ENCODE data around the gene SYPL1.

SYPL1 gene

DNA sequence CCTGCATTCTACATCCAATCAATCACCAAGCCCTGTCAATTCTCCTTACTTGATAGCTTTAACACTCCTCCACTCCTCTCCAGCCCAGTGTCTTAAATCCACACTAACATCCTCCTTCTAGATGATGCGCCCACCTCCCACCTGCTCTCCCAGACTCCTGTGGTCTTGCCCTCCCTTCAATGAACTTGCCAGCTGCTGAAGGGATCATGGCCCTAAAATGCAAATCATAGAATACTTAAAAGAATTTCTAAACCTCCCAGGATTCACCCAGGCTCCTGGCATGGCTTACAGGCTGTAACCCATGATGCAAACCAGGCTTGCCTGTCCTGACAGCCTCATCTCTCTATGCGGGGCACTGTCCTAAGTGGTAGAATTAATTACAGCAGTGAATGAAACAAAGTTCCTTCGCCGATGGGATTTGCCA lies 43.6 kb downstream of the SYPL1 start:
- FAIRE-seq (no peak), DNase-seq (ENCODE audit: low spot score) (no peak)

DNA sequence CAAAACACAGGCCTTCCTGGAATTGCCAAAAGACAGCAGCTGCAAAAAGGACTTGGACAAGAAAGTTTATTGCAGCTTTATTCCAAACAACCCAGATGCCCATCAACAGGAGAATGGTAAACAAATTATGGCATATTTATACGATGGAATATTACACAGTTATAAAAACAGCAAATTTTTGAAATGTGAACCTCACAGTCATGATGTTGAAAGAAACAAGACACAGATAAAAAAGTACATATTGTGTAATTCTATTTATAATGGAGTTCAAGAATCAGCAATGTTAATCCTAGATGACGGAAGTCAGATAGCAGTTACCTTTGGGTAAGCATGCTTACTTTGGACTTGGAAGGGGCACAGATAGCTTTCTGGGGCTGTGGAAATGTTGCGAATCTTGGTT lies 44.4 kb downstream of the SYPL1 start:
- FAIRE-seq: no peak
- DNase-seq (ENCODE audit: low spot score): no peak

DNA sequence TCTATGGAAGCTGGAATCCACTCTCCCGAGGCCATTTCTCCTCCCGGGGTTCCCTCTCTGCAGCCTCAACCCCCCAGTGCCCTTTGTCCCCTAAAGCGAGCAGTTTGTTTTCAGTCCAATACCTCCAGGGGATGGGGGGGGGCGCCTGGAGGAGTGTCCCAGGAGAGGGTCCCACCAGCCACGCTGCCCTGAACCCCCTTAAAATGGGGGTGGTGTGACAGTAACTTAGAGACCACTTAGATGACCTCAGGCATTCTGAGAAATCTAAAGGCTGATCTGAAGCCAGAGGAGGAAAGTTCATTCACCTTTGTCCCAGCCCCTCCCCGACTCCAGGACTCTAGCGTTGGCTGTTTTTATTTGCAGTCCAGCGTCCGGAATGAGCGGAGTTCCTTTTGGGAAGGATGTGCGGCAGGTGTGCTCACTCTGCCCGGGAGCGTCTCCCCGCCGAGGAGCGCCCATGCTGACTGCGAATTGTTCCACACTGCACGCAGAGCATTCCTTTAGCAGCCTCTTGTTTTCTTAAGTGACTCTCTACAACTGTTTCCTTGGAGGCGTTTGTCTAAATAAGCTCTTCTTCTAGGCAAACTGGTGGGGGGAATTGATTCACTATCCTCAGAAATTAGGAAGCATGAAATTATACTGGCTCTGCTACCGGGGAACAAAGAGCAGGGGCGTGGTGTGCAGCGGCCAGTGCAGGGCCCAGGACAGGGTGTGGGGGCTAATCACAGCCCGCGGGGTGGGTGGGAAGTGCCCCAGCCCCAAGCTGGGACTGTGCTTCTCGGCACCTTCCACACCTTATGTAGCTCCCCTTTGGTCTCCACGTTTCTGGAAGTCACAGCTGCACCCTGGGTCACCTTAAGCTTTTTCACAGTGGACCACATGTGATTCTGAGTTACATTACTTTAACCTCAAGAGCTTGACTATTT lies 46.3 kb downstream of the SYPL1 start:
- DNase-seq (ENCODE audit: low spot score): no peak

DNA sequence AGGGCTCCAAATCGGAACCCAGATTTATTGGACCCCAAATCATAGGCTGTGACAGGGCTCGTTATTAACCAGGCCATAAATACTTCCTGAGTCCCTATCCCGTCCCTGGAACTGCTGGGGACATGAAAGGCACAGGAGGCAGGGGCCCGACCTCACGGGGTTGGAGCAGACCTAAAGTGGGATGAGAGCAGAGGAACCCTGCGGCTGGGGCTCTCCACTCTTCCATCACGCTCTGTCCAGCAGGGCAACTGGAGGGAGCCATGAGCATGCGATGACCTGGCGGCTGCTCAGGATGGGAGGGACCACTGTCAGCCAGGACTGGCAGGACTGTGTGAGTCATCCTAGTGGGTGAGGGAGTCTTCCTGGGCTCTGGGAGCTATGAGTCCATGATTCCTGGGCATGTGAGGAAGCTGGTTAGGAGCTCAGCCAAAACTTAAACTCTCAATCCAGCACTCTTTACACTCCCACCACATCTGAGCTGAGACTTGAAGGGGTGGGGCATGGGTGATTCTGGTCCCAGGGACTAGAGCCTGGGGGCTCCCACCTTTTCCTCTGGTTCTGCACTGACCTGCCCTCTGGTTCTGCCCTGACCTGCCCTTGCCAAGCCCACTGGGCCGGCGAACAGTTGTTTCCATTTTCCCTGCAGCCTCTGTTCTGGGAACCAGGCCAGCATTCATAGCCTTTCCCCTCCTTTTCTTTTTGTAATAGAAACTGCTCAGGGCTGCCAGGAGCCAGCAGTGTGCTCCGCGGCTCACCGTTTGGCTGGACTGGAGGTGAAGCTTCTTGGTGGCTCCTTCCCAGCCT lies 47.1 kb downstream of the SYPL1 start:
- DNase-seq (ENCODE audit: low spot score) (peak; percentile 96), FAIRE-seq (peak; percentile 91)

More for the DNA sequence above, 46.3 kb downstream of the SYPL1 start:
- FAIRE-seq: no peak

DNA sequence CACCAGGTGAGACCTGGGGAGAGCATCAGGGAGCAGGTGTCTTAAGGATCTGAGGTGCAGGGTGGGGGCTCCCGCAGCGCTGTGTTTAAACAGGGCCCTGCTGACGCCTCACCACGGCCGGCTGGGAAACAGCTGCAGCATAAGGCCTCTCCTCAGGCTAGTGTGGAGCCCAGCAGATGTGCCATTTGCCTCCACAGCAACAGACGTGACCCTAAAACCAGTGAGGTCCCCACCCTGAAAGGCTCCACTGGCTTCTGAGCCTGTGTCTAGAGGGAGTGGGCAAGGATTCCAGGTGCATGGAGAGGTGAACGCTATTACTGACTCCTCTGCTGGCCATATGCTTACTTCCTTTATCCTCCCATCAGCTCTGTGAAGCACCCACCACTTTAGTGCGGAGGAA lies 47.8 kb downstream of the SYPL1 start:
- FAIRE-seq: no peak
- DNase-seq (ENCODE audit: low spot score): no peak

DNA sequence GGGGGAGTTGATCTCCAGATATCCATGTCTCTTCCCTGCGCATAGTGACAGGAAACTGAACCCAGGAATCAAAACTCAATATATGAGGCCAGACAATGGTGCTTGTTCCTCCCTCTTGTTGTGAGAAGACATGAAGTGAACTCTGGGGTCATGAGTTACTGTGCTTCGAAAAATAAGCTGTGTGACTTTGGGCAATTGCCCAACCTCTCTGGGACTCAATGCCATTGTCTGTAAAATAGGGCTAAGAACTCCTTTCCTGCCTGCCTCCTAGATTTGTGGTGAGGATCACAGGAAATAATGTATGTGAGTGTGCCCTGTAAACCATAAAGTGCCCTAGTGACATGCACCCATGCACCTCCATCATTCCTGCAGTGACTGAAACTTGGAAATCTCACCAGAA lies 48.4 kb downstream of the SYPL1 start:
- FAIRE-seq: no peak
- DNase-seq (ENCODE audit: low spot score): no peak

DNA sequence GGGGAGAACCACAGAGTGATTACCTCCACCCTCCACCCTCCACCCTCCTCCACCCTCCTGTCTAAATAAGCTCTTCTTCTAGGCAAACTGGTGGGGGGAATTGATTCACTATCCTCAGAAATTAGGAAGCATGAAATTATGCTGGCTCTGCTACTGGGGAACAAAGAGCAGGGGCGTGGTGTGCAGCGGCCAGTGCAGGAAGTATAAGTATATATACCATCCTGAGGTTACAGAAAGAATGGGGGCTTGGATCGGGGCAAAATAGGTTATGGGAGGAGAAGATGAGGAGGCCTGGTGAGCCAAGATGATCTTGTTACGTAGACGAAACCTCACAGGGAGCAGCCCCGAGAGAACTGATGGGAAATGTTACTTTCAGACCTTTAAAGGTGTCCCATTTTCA lies 49.1 kb downstream of the SYPL1 start:
- no peak for FAIRE-seq

DNA sequence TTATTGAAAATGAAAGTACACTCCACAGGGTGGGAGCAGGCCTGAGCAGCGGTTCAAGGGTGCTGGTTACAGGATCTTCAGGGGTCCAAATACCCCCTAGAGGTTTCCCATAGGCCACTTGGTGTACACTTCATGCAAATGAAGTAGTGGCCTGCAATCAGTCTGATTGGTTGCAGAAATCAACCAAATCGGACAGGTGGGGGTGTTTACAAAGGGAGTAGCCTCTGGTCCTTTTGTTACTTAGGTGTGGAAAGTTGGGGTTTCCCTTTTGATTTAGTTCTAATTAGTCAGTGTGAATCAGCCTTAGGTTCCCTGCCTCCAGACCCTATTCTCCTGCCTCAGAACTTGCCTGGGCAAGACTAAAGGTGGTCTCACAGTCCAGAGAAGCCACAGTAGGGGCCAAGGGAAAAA lies 49.6 kb downstream of the SYPL1 start:
- FAIRE-seq (no peak), DNase-seq (ENCODE audit: low spot score) (no peak)

More for the DNA sequence above, 49.1 kb downstream of the SYPL1 start:
- DNase-seq (ENCODE audit: low spot score): no peak

DNA sequence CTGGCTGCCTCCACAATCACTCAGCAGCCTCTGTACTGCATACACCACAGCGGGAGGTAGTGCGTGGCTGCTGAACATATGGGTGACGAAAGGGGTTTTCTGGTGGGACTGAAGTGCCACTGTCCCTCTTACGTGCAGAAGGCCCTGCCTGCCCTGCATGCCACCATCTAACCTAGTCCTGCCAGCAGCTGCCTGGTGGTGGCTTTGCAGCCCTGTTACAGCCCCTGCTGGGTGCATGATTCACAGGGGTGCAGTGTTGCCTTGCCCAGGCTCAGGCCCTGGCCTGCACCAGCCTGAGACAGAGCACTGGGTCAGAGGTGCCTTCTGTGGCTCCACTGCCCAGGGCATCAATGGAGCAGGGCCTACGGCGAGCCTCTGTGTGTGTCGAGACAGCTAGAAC lies 50.1 kb downstream of the SYPL1 start:
- FAIRE-seq (no peak), DNase-seq (ENCODE audit: low spot score) (no peak)

DNA sequence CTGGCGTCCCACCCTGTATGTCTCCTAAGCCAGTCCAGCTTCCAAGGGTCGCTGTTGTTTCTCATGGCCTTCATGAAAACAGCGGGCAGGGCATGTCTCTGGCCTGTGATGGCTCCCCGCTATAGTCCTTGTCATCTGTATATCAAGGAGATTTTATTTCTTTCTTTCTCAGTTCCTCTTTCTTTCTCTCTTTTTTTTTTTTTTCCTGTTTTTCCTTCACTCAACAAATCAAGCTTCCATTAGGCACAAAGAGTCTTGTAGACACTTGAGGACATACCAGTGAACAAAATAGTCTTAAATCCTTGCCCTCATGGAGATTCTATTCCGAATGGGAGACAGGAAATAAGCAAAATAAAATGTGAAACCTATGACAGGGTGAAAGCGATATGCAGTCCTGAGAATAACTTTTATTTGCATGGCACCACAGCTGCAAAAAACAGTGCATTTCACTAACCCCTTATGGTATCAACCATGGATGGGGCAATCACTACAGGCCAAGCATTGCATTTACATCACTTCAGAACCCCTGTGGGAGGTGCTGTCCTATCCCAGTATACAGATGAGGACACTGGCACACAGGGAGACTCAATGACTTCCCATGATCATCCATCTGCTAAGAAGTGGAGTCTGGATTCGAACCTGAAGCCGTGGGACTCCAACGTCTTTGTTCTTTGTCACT lies 50.7 kb downstream of the SYPL1 start:
- no peak for FAIRE-seq
- no peak for DNase-seq (ENCODE audit: low spot score)

DNA sequence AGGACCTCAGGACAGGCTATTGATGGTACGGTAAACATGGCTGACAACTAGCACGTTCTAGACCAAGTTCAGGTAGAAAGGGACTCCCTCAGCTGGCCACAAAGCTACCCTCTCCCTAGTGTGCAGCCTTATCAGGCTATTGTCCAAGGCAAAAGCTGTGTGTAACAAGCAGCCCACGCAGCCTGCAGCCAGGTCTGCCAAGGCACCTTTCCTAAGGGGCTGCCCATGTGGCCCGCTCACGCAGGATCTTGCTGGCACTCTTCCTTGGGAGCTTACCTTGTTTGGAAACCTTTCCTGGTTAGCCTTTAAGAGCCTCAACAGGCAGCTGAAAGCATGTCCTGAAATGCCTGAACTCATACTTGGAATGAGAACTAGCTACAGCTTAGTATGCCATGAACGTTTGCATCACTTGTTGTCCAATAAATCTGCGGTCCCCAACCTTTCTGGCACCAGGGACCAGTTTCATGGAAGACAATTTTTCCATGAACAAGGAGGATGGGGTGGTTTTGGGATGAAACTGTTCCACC lies 51.7 kb downstream of the SYPL1 start:
- DNase-seq (ENCODE audit: low spot score) (no peak), FAIRE-seq (no peak)

DNA sequence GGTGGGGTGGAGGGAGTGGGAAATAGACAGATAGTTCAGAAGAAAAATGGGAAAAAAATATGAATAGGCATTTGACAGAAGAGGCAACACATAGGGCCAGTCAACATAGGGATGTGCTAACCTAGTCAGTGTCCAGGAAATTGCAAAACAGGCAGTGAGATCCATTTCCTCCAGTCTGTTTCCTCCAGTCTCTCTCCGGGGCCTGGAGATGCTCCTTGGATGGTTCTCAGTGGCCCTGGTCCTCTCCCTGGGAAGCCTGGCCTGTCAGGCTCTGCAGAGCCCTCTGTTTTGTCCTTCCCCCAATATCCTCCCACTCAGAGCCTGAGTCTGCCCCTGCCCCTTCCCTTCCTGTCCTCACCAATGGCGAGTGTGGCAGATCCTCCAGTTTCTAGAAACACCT lies 52.6 kb downstream of the SYPL1 start:
- FAIRE-seq: no peak
- no peak for DNase-seq (ENCODE audit: low spot score)

DNA sequence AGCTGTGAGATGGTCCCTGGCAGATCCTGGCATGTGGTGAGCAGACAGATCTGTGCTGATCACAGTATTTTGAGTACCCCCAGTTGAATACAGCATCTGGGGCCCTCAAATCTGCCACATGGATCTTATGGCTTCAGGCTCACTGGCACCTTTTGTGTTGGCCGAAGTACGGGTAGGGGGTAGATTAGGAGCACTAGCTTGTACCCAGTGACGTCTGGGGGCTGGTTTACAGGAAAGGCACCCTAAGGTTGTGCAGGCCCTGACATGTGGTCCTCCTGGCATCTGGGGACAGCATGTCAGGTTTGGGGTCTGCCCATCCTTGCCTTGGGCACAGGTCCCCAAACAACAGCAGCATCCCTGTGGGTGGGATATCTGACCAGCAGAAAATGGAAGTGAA lies 53.2 kb downstream of the SYPL1 start:
- DNase-seq (ENCODE audit: low spot score): no peak
- FAIRE-seq: no peak

DNA sequence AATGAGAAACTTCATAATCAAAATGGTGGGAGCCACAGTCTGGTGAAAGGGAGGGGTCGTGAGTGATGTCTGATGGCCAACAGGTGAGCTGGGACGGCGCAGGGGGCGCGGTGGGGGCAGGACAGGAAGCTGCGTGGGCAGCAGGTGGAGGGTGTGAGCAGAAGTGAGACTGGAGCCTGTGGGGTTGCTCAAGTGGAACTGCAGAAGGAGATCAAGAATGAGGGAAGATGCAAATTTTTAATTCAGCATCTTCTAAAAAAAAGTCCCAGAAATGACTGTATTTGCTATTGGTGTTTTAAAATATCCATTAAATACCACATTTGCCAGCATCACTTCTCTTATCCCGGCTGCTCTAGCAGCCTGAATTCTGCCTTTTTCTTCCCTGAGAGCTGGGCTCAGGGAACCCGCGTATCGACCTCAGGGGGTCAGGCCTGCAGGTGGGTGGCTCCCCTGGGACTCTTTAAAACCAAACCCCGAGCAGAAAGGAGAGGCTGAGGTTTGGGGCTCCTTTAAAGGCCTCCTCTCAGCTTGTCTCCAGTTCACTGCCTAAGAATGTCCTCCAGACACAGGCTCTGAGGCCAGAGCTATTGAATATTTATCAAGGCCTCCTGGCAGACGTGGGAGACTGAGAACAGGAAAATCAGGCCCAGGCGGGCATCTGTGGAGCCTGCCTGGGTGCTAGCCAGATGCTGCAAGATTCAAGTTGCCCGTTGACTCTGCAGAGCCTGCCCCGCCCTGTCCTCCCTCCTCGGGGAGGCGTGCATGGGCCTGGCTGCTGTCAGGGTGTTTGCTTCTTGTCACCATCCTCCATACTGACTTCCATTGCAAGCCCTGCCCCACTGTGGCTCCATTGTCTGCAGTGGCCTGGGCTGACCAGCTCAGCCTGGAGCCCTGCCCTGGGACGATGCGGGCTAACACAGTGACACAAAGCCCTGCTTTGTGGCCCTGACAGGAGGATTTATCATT lies 53.9 kb downstream of the SYPL1 start:
- DNase-seq (ENCODE audit: low spot score) (no peak), FAIRE-seq (no peak)

DNA sequence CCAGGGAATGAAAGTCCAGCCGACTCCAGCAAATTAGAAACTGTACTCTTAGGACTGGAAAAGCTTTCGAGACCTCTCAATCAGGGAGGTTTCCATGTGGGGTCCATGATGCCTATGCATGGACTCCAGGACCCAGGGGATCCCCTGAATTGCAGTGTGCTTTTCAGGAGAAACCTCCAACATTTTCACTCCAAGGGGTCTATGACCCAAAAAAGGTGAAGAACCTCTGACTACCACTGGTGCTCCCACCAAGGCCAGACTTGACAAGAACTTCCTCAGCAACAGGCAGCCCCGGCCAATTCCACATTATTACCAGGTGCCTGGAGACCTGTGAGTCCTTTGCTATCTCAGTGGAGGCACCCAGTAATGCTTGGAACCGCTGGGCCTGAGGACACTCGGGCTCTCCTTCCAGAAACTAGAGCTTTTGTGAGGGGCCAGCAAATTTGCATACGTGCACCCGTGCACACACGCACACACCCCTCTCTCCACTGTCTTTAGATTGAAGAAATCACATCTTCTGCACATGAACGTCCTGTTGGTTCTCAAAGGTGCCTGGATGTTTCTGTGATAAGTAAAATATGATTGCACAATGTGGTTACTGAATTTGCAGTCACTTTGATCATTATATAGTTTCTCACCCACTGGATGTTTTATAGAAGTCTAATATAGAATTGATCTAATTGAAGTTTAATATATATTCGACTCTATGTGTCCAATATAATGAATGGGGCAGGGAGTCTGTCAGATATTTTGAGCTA lies 54.7 kb downstream of the SYPL1 start:
- FAIRE-seq (no peak), DNase-seq (ENCODE audit: low spot score) (no peak)

DNA sequence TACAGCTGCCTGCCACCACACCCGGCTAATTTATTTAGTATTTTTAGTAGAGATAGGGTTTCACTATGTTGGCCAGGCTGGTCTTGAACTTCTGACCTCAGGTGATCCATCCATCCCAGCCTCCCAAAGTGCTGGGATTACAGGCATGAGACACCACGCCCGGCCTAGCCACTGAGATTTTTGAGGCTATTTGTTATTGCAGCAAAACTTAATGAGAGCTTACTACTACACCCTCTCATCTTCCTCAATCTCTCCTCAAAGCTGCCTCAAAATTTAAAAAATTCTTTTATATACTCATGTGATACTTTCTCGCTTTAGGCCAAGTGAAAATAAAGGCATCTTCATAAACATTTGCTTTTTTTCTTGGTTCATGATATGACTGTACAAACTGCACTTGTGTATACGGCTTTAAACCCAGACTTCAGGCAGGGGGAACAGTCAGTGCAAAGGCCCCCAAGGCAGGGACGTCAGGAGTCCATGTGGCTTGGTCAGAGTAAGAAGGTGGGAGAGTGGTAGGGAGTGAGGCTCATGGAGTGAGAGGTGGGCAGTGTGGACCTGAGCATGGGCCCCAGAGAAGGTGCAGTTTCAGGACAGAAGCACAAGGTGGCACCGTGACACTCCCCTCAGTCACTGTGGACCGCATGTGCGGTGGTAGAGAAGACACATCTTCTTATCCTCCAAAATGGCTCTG lies 55.5 kb downstream of the SYPL1 start:
- FAIRE-seq: no peak
- DNase-seq (ENCODE audit: low spot score): peak; percentile 30

DNA sequence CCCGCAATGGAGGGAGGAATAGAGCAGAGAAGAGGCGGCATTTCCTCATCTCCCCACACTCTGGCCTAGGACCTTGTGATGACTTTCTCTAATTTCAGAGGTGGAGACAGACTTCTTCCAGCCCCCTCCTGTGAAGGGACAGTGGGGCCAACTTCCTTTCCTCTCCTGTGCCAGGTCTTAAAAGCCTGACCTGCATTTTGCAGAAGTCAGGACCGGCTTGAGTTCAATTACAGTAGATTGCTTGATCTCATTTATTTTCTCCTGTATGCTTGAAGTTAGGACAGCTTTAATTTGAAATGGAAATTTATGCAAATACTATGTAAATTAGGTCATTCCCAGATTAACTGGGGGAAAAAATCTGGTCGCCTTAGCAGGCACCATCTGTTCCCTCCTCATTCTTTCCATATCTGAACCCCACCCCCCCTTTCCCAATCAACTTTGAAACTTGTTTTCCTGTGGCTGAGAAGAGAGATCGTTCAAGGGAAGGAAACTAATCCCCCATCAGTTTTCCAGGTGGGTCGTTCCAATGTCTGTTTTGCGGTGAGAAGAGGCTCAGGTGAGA lies 57.1 kb downstream of the SYPL1 start:
- FAIRE-seq (no peak), DNase-seq (ENCODE audit: low spot score) (no peak)

DNA sequence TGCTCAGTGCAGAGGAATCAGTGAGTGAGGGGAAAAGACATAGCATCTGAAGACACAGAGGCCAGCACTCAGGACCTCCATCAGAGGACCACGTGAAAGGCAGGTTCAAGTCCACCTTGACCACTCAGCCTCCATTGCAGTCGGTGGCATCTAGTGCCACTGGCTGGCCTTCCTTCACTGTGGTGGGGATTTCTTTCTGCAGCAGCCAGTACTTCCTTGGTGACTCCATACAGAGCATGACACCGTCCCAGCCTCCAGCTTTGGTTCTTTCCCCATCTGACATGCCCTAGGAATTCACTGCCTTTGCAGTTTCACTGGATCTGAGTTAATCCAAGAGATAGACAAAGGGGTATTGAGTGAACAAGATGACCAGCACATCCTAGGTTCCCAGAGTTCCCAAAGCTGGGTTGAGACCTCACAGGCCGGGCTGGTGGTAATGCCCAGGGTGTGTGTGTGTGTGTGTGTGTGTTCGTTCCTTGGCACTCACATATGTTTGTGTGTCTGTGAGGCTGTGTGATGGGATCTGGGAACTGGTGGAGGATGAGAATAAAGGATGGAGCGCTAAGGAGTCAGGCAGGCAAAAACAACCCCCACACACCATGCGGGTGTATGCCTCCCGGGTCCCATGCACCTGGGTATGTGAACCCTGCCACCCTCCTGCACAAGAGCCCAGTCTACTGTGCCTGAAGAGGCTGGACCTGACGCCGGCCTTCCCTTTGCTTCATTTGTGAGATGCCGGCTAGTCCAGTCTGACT lies 57.8 kb downstream of the SYPL1 start:
- no peak for DNase-seq (ENCODE audit: low spot score)
- FAIRE-seq: no peak

Data from RCC 7860 (cell line).